ENCODE data around the gene GOLGB1. TPM values are rescaled to one million over a fixed set of nuclear protein-coding genes. Genes with fewer than 3 reads are reported as not detected.

The GOLGB1 gene
- total and polyA plus RNA-seq, 2 of the 4 experiments (the other 2 are of a cell fraction): 13.3 to 30.3 TPM

GRCh38 chr3:121659586-121659985 is 90.0 kb downstream of the GOLGB1 start:
- DNase-seq (no peak), ATAC-seq (ENCODE audit: low read depth) (no peak)
- no peak overlapping the region for H3K4me2 ChIP-seq (ENCODE audit: low read depth, low read length)
- H3K36me3 ChIP-seq (ENCODE audit: control insufficient read depth, insufficient read depth, low read length): peaks cover 15% of the 10 kb centered on the region
- TF ChIP-seq RAD21 (IDR thresholded peaks at IDR 0.05; ENCODE audit: low read length) (no peak), USF2 (IDR thresholded peaks at IDR 0.05; ENCODE audit: low read depth, low read length) (no peak), BHLHE40 (IDR thresholded peaks at IDR 0.05; ENCODE audit: low read depth, low read length) (no peak), FOS (IDR thresholded peaks at IDR 0.05; ENCODE audit: low read depth, low read length) (no peak), CHD1 (IDR thresholded peaks at IDR 0.05; ENCODE audit: low read depth, low read length) (no peak), NFE2L2 (IDR thresholded peaks at IDR 0.05; ENCODE audit: low read depth, low read length) (no peak), MAZ (IDR thresholded peaks at IDR 0.05; ENCODE audit: borderline replicate concordance, low read depth, low read length) (no peak), MXI1 (IDR thresholded peaks at IDR 0.05; ENCODE audit: borderline replicate concordance, low read depth, low read length) (no peak)
- no peaks in the 10 kb centered on the region for H4K20me1 ChIP-seq (ENCODE audit: insufficient read depth, low read length)
- dilution Hi-C loops (cut with HindIII; ENCODE audit: low sequenced_read_pairs, unreplicated experiment) (no loop called here), intact Hi-C loops (cut with micrococcal nuclease) (no loop called here), in situ Hi-C loops (cut with MboI; ENCODE audit: low sequenced_read_pairs) (no loop called here)
- H3K27ac ChIP-seq (ENCODE audit: insufficient read depth, low read length): no peak overlapping the region
- no peak overlapping the region for H3K14ac ChIP-seq (replicated peaks; ENCODE audit: low read depth, low read length)
- H3K4me1 ChIP-seq (ENCODE audit: control insufficient read depth, insufficient read depth, low read length): no peaks in the 10 kb centered on the region
- no peak overlapping the region for H4K91ac ChIP-seq (ENCODE audit: insufficient read depth, low read depth, low read length)
- no peak overlapping the region for H3K23ac ChIP-seq (ENCODE audit: low read depth, low read length)
- CTCF ChIA-PET: no interaction called here
- POLR2A ChIA-PET (ENCODE audit: unreplicated experiment): no interaction called here
- BruUV-seq (replicated peaks): no TSS peak
- H2BK20ac ChIP-seq (ENCODE audit: low read depth, low read length): no peak overlapping the region
- no peak overlapping the region for H3K56ac ChIP-seq (ENCODE audit: extremely low read depth, insufficient read depth, low read length)
- H2AFZ ChIP-seq (replicated peaks; ENCODE audit: low read length, poor library complexity): no peak overlapping the region
- no peak overlapping the region for H2BK120ac ChIP-seq (ENCODE audit: low read depth, low read length)
- H3K27me3 ChIP-seq (ENCODE audit: control insufficient read depth, insufficient read depth, low read length): no peaks in the 10 kb centered on the region
- no peak overlapping the region for H3K9ac ChIP-seq (ENCODE audit: low read depth, low read length)
- H2AK5ac ChIP-seq (ENCODE audit: low read depth, low read length): no peak overlapping the region
- no peak overlapping the region for H2BK5ac ChIP-seq (ENCODE audit: low read depth, low read length, poor library complexity, severe bottlenecking)
- H3K4me3 ChIP-seq (ENCODE audit: insufficient read depth, low read depth, low read length): no peak overlapping the region
- no peak overlapping the region for H3K18ac ChIP-seq (ENCODE audit: low read depth, low read length)
- H4K5ac ChIP-seq (ENCODE audit: low read depth, low read length): no peak overlapping the region
- no CpG with 5 or more reads among the region's 3 CpGs for WGBS, 2 experiments (ENCODE audit: extremely low coverage in 2 of 2, insufficient read length in 1 of 2)
- H3K79me1 ChIP-seq (ENCODE audit: low read depth in 1 of 2, low read length in 2 of 2): no peaks in the 10 kb centered on the region
- H4K8ac ChIP-seq (ENCODE audit: low read depth in 2 of 2, low read length in 2 of 2): no peak overlapping the region
- no peak overlapping the region for H3K4ac ChIP-seq (ENCODE audit: low read depth, low read length)
- H2AK9ac ChIP-seq (replicated peaks; ENCODE audit: low read depth, low read length, poor library complexity): no peak overlapping the region
- H3K9me3 ChIP-seq (ENCODE audit: control insufficient read depth, insufficient read depth, low read length): no peaks in the 10 kb centered on the region
- H2BK15ac ChIP-seq (ENCODE audit: low read depth, low read length): no peak overlapping the region
- peaks cover 6% of the 10 kb centered on the region; the same call in 1 of the 2 replicates for H3K9me1 ChIP-seq (ENCODE audit: insufficient read depth, low read length)
